ENCODE results near the gene PRRG3.
A peak's percentile ranks its signal among the peaks of the same experiment; 100 is the strongest.

The PRRG3 gene

GRCh38 chrX:151746502-151746901 is 51.2 kb downstream of the PRRG3 start:
- DNase-seq = no peak

- DNase-seq = no peak
Observed at GRCh38 chrX:151750511-151750910, 55.3 kb downstream of the PRRG3 start.

- DNase-seq = no peak
Observed at GRCh38 chrX:151752847-151753246, 57.6 kb downstream of the PRRG3 start.

- peak; percentile 11 for DNase-seq
Observed at GRCh38 chrX:151753313-151754046, 58.2 kb downstream of the PRRG3 start.

GRCh38 chrX:151754047-151754429 is 58.8 kb downstream of the PRRG3 start:
- DNase-seq = peak; percentile 46

GRCh38 chrX:151754641-151755215 is 59.5 kb downstream of the PRRG3 start:
- DNase-seq = peak; percentile 4
